Hepatocyte (in vitro differentiated cells): ENCODE results near the gene HS6ST1. TPM values are rescaled to one million over a fixed set of nuclear protein-coding genes. Genes with fewer than 3 reads are reported as not detected.

Experiments used
- DNase-seq: peaks from one replicate; pipeline ENCODE4 v3.0.0-alpha.2; 2016; ENCODE audit warnings: low spot score
- H2AFZ ChIP-seq: fragments of 200-600 bp; sonication (generic); 2 replicates; pipeline ENCODE4 v1.6.0; 2016; ENCODE audit warnings: antibody characterized with exemption, mild to moderate bottlenecking
- H3K27ac ChIP-seq: fragments of 200-600 bp; sonication (generic); 2 replicates; pipeline ENCODE4 v1.5.1; 2016; ENCODE audit warnings: mild to moderate bottlenecking
- H3K27me3 ChIP-seq: fragments of 200-600 bp; sonication (generic); 2 replicates; pipeline ENCODE4 v1.6.1; 2016
- H3K36me3 ChIP-seq: fragments of 200-600 bp; sonication (generic); replicated peaks from 2 replicates; pipeline ENCODE4 v1.5.1; 2016; ENCODE audit warnings: low read depth; ENCODE audit not compliant: insufficient read depth
- H3K4me1 ChIP-seq: fragments of 200-600 bp; sonication (generic); 2 replicates; pipeline ENCODE4 v1.5.1; 2016; ENCODE audit warnings: mild to moderate bottlenecking, moderate library complexity; ENCODE audit not compliant: insufficient read depth
- H3K4me2 ChIP-seq: fragments of 200-600 bp; sonication (generic); 2 replicates; pipeline ENCODE4 v1.6.0; 2016
- H3K4me3 ChIP-seq: fragments of 200-600 bp; sonication (generic); 2 replicates; pipeline ENCODE4 v1.5.1; 2016; ENCODE audit warnings: mild to moderate bottlenecking
- H3K79me2 ChIP-seq: fragments of 200-600 bp; sonication (generic); 2 replicates; pipeline ENCODE4 v1.6.0; 2017; ENCODE audit warnings: mild to moderate bottlenecking
- H3K9me2 ChIP-seq: fragments of 200-600 bp; sonication (generic); replicated peaks from 2 replicates; pipeline ENCODE4 v1.6.0; 2017; ENCODE audit warnings: mild to moderate bottlenecking; ENCODE audit not compliant: insufficient read depth
- H3K9me3 ChIP-seq: fragments of 200-600 bp; sonication (generic); 2 replicates; pipeline ENCODE4 v1.5.1; 2016; ENCODE audit warnings: low read depth, mild to moderate bottlenecking
- H4K20me1 ChIP-seq: fragments of 200-600 bp; sonication (generic); 2 replicates; pipeline ENCODE4 v1.6.0; 2016; ENCODE audit warnings: mild to moderate bottlenecking; ENCODE audit not compliant: insufficient read depth, poor library complexity, severe bottlenecking
- CTCF ChIP-seq: fragments of 200-600 bp; sonication (generic); IDR thresholded peaks from 2 replicates; pipeline ENCODE4 v1.5.1; 2016; ENCODE audit warnings: antibody characterized with exemption, mild to moderate bottlenecking; ENCODE audit not compliant: poor library complexity
- EZH2 ChIP-seq: fragments of 200-600 bp; sonication (generic); IDR thresholded peaks from 2 replicates; pipeline ENCODE4 v1.6.1; 2016; ENCODE audit warnings: antibody characterized with exemption, mild to moderate bottlenecking, borderline replicate concordance
- EZH2phosphoT487 ChIP-seq: fragments of 200-600 bp; sonication (generic); IDR thresholded peaks from one replicate; pipeline ENCODE4 v1.6.1; 2018; ENCODE audit warnings: antibody characterized with exemption, mild to moderate bottlenecking, low read depth, moderate library complexity; ENCODE audit not compliant: unreplicated experiment, severe bottlenecking
- WGBS: methylation state at CpG from one replicate; pipeline ENCODE4 v1.1.6; 2016; ENCODE audit warnings: low lambda C conversion rate; ENCODE audit errors: missing lambda C conversion rate; 5-methylcytosine and 5-hydroxymethylcytosine counted together
- polyA plus RNA-seq: library from polyadenylated mRNA; unstranded; fragments of >200 nt; fragmentation: Nextera tagmentation; extraction: Ambion mirVana; gene quantifications from 2 replicates; pipeline ENCODE4 v1.2.1, GENCODE V29; 2016
- total RNA-seq: library from RNA; depleted of rRNA; stranded (reverse); fragments of >200 nt; gene quantifications from 2 replicates; pipeline ENCODE4 v1.2.3, GENCODE V29; 2014

Gene HS6ST1
- total and polyA plus RNA-seq, 2 experiments from 2014 or later, result 46.7 to 48.3 TPM

- DNase-seq, result no peak
- no peak overlapping the region for H3K4me2 ChIP-seq
- no peak overlapping the region for H3K4me3 ChIP-seq
- peaks cover 72% of the 10 kb centered on the region for H4K20me1 ChIP-seq
- H3K27me3 ChIP-seq, result no peaks in the 10 kb centered on the region
- peaks cover 30% of the 10 kb centered on the region for H3K4me1 ChIP-seq
- H3K27ac ChIP-seq, result peak overlapping the region; percentile 25
- no peak overlapping the region for H2AFZ ChIP-seq
- H3K79me2 ChIP-seq, result peaks cover 93% of the 10 kb centered on the region
- TF ChIP-seq EZH2 (no peak), EZH2phosphoT487 (no peak), CTCF (no peak)
- no peaks in the 10 kb centered on the region for H3K9me2 ChIP-seq
- 77% methylated on average over 5 of the region's 5 CpGs for WGBS
- H3K9me3 ChIP-seq, result no peaks in the 10 kb centered on the region
- no peaks in the 10 kb centered on the region for H3K36me3 ChIP-seq
Observed at GRCh38 chr2:128304330-128304714, 14.3 kb downstream of the HS6ST1 start.

DNA sequence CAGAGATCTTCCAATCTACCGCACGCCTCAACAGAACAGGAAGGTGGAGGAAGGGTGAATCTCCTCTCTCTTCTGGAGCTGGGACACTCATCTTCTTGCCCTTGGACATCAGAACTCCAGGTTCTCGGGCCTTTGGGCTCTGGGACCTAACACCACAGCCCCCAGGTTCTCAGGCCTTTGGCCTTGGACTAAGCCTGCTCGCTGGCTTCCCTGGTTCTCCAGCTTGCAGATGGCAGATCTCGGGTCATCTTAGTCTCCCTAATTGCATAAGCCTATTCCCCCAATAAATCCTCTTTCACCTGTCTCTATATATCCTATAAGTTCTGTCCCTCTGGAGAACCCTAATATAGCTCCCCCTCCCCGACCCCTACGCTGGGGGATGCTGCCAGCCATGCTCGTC, 14.8 kb downstream of the HS6ST1 start:
- no peak overlapping the region for H3K27ac ChIP-seq
- H3K9me3 ChIP-seq, result no peaks in the 10 kb centered on the region
- no peak overlapping the region for H3K4me2 ChIP-seq
- H2AFZ ChIP-seq, result no peak overlapping the region
- no peaks in the 10 kb centered on the region for H3K36me3 ChIP-seq
- H3K9me2 ChIP-seq, result no peaks in the 10 kb centered on the region
- H3K4me3 ChIP-seq, result no peak overlapping the region
- H3K79me2 ChIP-seq, result peaks cover 93% of the 10 kb centered on the region
- no peak for DNase-seq
- no peak for TF ChIP-seq CTCF
- no peak for TF ChIP-seq EZH2
- peaks cover 26% of the 10 kb centered on the region for H3K4me1 ChIP-seq
- WGBS, result 97% methylated on average over 8 of the region's 8 CpGs
- H4K20me1 ChIP-seq, result peaks cover 68% of the 10 kb centered on the region
- H3K27me3 ChIP-seq, result no peaks in the 10 kb centered on the region

DNA sequence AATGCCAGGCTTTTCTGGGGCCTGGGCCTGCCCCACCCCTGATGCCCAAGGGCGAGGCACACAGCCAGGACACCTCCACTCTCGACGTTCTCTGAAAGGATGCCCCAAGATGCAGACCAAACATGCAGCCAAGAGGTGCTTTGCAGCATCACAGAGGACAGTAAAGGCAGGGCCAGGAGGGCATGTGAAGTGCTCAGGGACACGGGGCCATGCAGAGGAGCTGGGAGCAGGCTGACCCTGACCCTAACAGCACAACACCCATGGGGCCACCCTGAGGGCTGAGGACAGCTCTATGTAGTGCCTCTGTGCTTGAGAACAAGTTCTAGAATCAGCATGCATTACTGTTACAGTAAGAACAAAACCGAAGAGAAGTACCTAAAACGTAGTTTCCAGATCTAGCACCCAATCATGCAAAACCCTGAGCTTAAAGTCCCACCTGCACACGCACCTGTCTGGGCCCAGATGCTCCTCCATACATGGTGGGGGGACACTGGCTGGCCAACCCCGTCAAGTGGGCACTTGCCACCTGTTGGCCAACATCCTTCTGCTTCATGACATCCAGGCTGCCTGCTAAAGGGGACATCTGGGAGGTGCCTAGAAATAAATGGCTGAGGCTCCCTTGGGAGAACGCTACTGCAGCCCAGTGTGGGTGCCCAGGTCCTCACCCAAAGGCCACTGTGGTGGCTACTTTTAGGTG, 15.4 kb downstream of the HS6ST1 start:
- Histone ChIP-seq H4K20me1 (peaks cover 65% of the 10 kb centered on the region), H3K27me3 (no peaks in the 10 kb centered on the region), H3K36me3 (no peaks in the 10 kb centered on the region), H3K4me3 (no peak overlapping the region), H3K4me1 (peaks cover 23% of the 10 kb centered on the region), H2AFZ (no peak overlapping the region), H3K27ac (no peak overlapping the region), H3K9me2 (no peaks in the 10 kb centered on the region), H3K9me3 (no peaks in the 10 kb centered on the region), H3K79me2 (peaks cover 93% of the 10 kb centered on the region), H3K4me2 (no peak overlapping the region)
- DNase-seq, result no peak
- TF ChIP-seq EZH2phosphoT487 (no peak), CTCF (no peak)
- WGBS, result 91% methylated on average over 9 of the region's 9 CpGs

DNA sequence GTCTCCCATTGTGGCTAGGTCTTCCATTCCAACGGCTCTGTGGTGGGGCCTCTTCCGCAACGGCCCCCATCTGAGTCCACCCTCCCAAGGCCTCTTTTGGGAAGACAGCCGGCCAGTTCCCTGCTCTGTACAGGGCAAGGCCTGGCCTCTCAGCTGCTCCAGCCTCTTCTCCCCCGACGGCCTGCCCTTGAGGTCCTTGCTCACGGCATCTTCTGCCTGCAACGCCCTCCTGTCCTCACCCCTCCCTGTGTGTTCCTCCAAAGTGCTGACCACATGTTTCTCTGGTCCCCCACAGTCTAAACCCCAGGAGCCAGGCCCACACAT, 16.0 kb downstream of the HS6ST1 start:
- Histone ChIP-seq H3K79me2 (peaks cover 93% of the 10 kb centered on the region), H2AFZ (no peak overlapping the region), H3K4me2 (no peak overlapping the region), H3K9me2 (no peaks in the 10 kb centered on the region), H4K20me1 (peaks cover 61% of the 10 kb centered on the region), H3K27ac (no peak overlapping the region), H3K4me3 (no peak overlapping the region), H3K9me3 (no peaks in the 10 kb centered on the region), H3K27me3 (no peaks in the 10 kb centered on the region), H3K4me1 (peaks cover 23% of the 10 kb centered on the region), H3K36me3 (no peaks in the 10 kb centered on the region)
- no peak for DNase-seq
- no peak for TF ChIP-seq EZH2phosphoT487
- no peak for TF ChIP-seq CTCF
- no peak for TF ChIP-seq EZH2
- 89% methylated on average over 8 of the region's 8 CpGs for WGBS
